HEK293 (cell line): ENCODE measurements around the gene UBE2D4.

Experiments
- CTCF ChIA-PET: fragments of 350-600 bp; formaldehyde crosslinking; extraction: SDS; loops from one replicate; lab custom pipeline; 2021; ENCODE audit warnings: antibody characterized with exemption; lab: Yijun Ruan, JAX
- POLR2A ChIA-PET: fragments of 300-600 bp; formaldehyde crosslinking; extraction: SDS; loops from one replicate; lab custom pipeline; 2020; ENCODE audit warnings: antibody characterized with exemption, inconsistent platforms; lab: Yijun Ruan, JAX
- H3K27ac ChIP-seq: fragments of 200-500 bp; sonication (Bioruptor generic); 2 replicates; pipeline ENCODE4 v1.5.1; 2014; ENCODE audit warnings: low read depth, low read length, control low read depth, inconsistent platforms; ENCODE audit errors: extremely low read depth
- H3K36me3 ChIP-seq, 2 experiments: fragments of 200-500 bp in 1 of 2; sonication (Bioruptor generic) in 1 of 2; 1 replicate in 1 of 2; 2 replicates in 1 of 2; pipeline ENCODE4 v1.5.1; 2014 to 2017; ENCODE audit warnings: inconsistent platforms in 2 of 2, low read length in 2 of 2; ENCODE audit not compliant: control insufficient read depth in 2 of 2, insufficient read depth in 1 of 2
- H3K4me1 ChIP-seq: fragments of 200-500 bp; sonication (Bioruptor generic); 2 replicates; pipeline ENCODE4 v1.5.1; 2014; ENCODE audit warnings: mild to moderate bottlenecking, low read length, inconsistent platforms; ENCODE audit not compliant: control insufficient read depth, insufficient read depth
- H3K4me3 ChIP-seq: 2 replicates; pipeline ENCODE4 v1.5.1; 2011; ENCODE audit warnings: low read depth, mild to moderate bottlenecking, control low read depth, low read length, moderate library complexity
- H3K9me3 ChIP-seq: fragments of 200-500 bp; sonication (Bioruptor generic); 2 replicates; pipeline ENCODE4 v1.5.1; 2014; ENCODE audit warnings: low read depth, low read length, inconsistent platforms; ENCODE audit not compliant: control insufficient read depth, insufficient read depth
- CTCF ChIP-seq: fragments of 450-650 bp; formaldehyde crosslinking; IDR thresholded peaks from 2 replicates; pipeline ENCODE4 v1.5.1; 2016; ENCODE audit warnings: missing biosample characterization, missing genetic modification characterization
- KLF1 ChIP-seq: fragments of 450-650 bp; formaldehyde crosslinking; IDR thresholded peaks from 2 replicates; pipeline ENCODE4 v1.5.1; 2016; ENCODE audit warnings: missing biosample characterization, missing genetic modification characterization
- KLF10 ChIP-seq: fragments of 450-650 bp; IDR thresholded peaks from 2 replicates; pipeline ENCODE4 v1.5.1; 2018; ENCODE audit warnings: missing biosample characterization, mild to moderate bottlenecking, missing genetic modification characterization
- SP2 ChIP-seq: fragments of 450-650 bp; formaldehyde crosslinking; IDR thresholded peaks from 2 replicates; pipeline ENCODE4 v1.5.1; 2016; ENCODE audit warnings: missing biosample characterization, missing genetic modification characterization
- SP3 ChIP-seq: fragments of 450-650 bp; formaldehyde crosslinking; IDR thresholded peaks from 2 replicates; pipeline ENCODE4 v1.5.1; 2016; ENCODE audit warnings: missing biosample characterization, missing genetic modification characterization
- ZBTB21 ChIP-seq: fragments of 450-650 bp; formaldehyde crosslinking; IDR thresholded peaks from 2 replicates; pipeline ENCODE4 v1.5.1; 2017; ENCODE audit warnings: missing biosample characterization, missing genetic modification characterization
- ZFP41 ChIP-seq: fragments of 450-650 bp; formaldehyde crosslinking; IDR thresholded peaks from 2 replicates; pipeline ENCODE4 v1.5.1; 2016; ENCODE audit warnings: missing biosample characterization, missing genetic modification characterization, borderline replicate concordance
- ZNF248 ChIP-seq: fragments of 450-650 bp; formaldehyde crosslinking; IDR thresholded peaks from 2 replicates; pipeline ENCODE4 v1.5.1; 2017; ENCODE audit warnings: missing biosample characterization, missing genetic modification characterization
- ZNF280D ChIP-seq: fragments of 450-650 bp; formaldehyde crosslinking; IDR thresholded peaks from 2 replicates; pipeline ENCODE4 v1.5.1; 2016; ENCODE audit warnings: missing biosample characterization, missing genetic modification characterization
- ZNF561 ChIP-seq: fragments of 450-650 bp; IDR thresholded peaks from 2 replicates; pipeline ENCODE4 v1.5.1; 2018; ENCODE audit warnings: missing biosample characterization, missing genetic modification characterization, borderline replicate concordance
- ZNF654 ChIP-seq: fragments of 450-650 bp; formaldehyde crosslinking; IDR thresholded peaks from 2 replicates; pipeline ENCODE4 v1.5.1; 2016; ENCODE audit warnings: low read depth, missing biosample characterization, missing genetic modification characterization
- ZNF658 ChIP-seq: fragments of 450-650 bp; formaldehyde crosslinking; IDR thresholded peaks from 2 replicates; pipeline ENCODE4; 2016; ENCODE audit warnings: missing biosample characterization, missing genetic modification characterization
- TF ChIP-seq, protein P1 (sequence below): fragments of 450-650 bp; formaldehyde crosslinking; IDR thresholded peaks from 2 replicates; pipeline ENCODE4 v1.5.1; 2016; ENCODE audit warnings: missing biosample characterization, missing genetic modification characterization, low read depth
- TF ChIP-seq, protein P2 (sequence below): fragments of 450-650 bp; formaldehyde crosslinking; IDR thresholded peaks from 2 replicates; pipeline ENCODE4; 2016; ENCODE audit warnings: missing biosample characterization, missing genetic modification characterization
- TF ChIP-seq, protein P3 (sequence below): fragments of 450-650 bp; formaldehyde crosslinking; IDR thresholded peaks from 2 replicates; pipeline ENCODE4 v1.5.1; 2017; ENCODE audit warnings: missing biosample characterization, mild to moderate bottlenecking, missing genetic modification characterization, moderate library complexity

UBE2D4 gene

GRCh38 chr7:43942997-43943396, 16.8 kb downstream of the UBE2D4 start:
- POLR2A ChIA-PET: interaction anchor here (0.6 to 0.8 kb wide), 2 partner anchors 16 to 17 kb away, joined by 3 to 4 read pairs; partner anchors contain the start of gene UBE2D4
- CTCF ChIA-PET: interaction anchor here (0.5 to 1.1 kb wide), 5 partner anchors 8 to 535 kb away, joined by 3 to 4 read pairs (median 4); no protein-coding TSS in a partner anchor
- Histone ChIP-seq H3K4me1 (no peaks in the 10 kb centered on the region), H3K27ac (no peak overlapping the region), H3K9me3 (no peaks in the 10 kb centered on the region), H3K36me3 (no peaks in the 10 kb centered on the region), H3K4me3 (no peak overlapping the region)
- no peak for TF ChIP-seq SP3 (tag by site-specific recombination)
- TF ChIP-seq ZNF654 (tag by site-specific recombination): peak; percentile 12; the same call in 1 of the 2 replicates
- 0 out of 2 replicates have a peak, but pooled peaks have one; percentile 11 for TF ChIP-seq CTCF (tag by site-specific recombination)

- CTCF ChIA-PET: interaction anchor here (0.6 to 1.1 kb wide), 3 partner anchors 8 to 534 kb away, joined by 3 to 4 read pairs (median 4); no protein-coding TSS in a partner anchor
- TF ChIP-seq KLF1 (tag by site-specific recombination) (peak; percentile 47; the same call in 1 of the 2 replicates), ZNF658 (no peak)
- TF ChIP-seq, protein P1, sequence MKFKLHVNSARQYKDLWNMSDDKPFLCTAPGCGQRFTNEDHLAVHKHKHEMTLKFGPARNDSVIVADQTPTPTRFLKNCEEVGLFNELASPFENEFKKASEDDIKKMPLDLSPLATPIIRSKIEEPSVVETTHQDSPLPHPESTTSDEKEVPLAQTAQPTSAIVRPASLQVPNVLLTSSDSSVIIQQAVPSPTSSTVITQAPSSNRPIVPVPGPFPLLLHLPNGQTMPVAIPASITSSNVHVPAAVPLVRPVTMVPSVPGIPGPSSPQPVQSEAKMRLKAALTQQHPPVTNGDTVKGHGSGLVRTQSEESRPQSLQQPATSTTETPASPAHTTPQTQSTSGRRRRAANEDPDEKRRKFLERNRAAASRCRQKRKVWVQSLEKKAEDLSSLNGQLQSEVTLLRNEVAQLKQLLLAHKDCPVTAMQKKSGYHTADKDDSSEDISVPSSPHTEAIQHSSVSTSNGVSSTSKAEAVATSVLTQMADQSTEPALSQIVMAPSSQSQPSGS (tag by site-specific recombination): no peak
- POLR2A ChIA-PET: interaction anchor here (0.8 kb wide), 1 partner anchor 17 kb away, joined by 3 read pairs; the partner anchor contains the start of gene UBE2D4
Observed at GRCh38 chr7:43943417-43944187, 17.4 kb downstream of the UBE2D4 start.

DNA sequence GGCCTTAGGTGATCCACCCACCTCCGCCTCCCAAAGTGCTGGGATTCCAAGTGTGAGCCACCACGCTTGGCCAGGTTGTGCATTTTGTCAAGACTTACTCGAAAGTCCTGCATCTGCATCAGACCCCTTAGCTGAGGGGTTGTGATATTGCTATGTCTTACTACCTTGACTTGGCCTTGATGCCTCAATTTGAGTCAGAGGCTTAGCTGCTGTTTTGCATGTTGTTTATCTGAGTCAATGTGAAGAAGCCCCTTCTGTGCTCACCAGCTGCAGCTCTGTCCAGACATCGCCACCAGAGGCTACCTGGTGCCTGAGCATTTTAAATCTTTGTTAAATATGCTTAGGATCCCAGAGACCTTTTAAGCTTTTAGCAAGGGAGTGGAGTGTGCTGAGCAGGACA, 18.1 kb downstream of the UBE2D4 start:
- ChIA-PET CTCF (interaction anchor here (0.6 to 2.0 kb wide), 4 partner anchors 11 to 1569 kb away, joined by 3 to 12 read pairs (median 3); no protein-coding TSS in a partner anchor), POLR2A (no interaction called here)
- TF ChIP-seq, protein P2, sequence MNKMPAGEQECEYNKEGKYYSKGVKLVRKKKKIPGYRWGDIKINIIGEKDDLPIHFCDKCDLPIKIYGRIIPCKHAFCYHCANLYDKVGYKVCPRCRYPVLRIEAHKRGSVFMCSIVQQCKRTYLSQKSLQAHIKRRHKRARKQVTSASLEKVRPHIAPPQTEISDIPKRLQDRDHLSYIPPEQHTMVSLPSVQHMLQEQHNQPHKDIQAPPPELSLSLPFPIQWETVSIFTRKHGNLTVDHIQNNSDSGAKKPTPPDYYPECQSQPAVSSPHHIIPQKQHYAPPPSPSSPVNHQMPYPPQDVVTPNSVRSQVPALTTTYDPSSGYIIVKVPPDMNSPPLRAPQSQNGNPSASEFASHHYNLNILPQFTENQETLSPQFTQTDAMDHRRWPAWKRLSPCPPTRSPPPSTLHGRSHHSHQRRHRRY (tag by site-specific recombination): no peak
- no peak for TF ChIP-seq ZNF248 (tag by site-specific recombination)
- Histone ChIP-seq H3K4me1 (no peaks in the 10 kb centered on the region), H3K27ac (no peak overlapping the region), H3K9me3 (no peaks in the 10 kb centered on the region), H3K36me3 (no peaks in the 10 kb centered on the region), H3K4me3 (no peak overlapping the region)

More at GRCh38 chr7:43943417-43944187, 17.4 kb downstream of the UBE2D4 start:
- no peak overlapping the region for H3K4me3 ChIP-seq
- no peaks in the 10 kb centered on the region for H3K36me3 ChIP-seq
- no peak overlapping the region for H3K27ac ChIP-seq
- no peaks in the 10 kb centered on the region for H3K9me3 ChIP-seq
- H3K4me1 ChIP-seq: no peaks in the 10 kb centered on the region

GRCh38 chr7:43952028-43952427, 25.8 kb downstream of the UBE2D4 start:
- H3K27ac ChIP-seq: no peak overlapping the region
- ChIA-PET POLR2A (no interaction called here), CTCF (interaction anchor here (0.7 kb wide), 1 partner anchor 103 kb away, joined by 3 read pairs; no protein-coding TSS in a partner anchor)
- H3K36me3 ChIP-seq: peaks cover 0 to 16% of the 10 kb centered on the region in 2 experiments; a peak in 2 of 3 replicates
- no peak overlapping the region for H3K4me3 ChIP-seq
- H3K9me3 ChIP-seq: no peaks in the 10 kb centered on the region
- H3K4me1 ChIP-seq: no peaks in the 10 kb centered on the region
- no peak for TF ChIP-seq SP2 (tag by site-specific recombination)
- no peak for TF ChIP-seq ZNF561 (tag by site-specific recombination)
- no peak for TF ChIP-seq ZNF280D (tag by site-specific recombination)
- TF ChIP-seq KLF10: no peak
- no peak for TF ChIP-seq ZBTB21 (tag by site-specific recombination)
- TF ChIP-seq ZFP41 (tag by site-specific recombination): no peak
- TF ChIP-seq, protein P3, sequence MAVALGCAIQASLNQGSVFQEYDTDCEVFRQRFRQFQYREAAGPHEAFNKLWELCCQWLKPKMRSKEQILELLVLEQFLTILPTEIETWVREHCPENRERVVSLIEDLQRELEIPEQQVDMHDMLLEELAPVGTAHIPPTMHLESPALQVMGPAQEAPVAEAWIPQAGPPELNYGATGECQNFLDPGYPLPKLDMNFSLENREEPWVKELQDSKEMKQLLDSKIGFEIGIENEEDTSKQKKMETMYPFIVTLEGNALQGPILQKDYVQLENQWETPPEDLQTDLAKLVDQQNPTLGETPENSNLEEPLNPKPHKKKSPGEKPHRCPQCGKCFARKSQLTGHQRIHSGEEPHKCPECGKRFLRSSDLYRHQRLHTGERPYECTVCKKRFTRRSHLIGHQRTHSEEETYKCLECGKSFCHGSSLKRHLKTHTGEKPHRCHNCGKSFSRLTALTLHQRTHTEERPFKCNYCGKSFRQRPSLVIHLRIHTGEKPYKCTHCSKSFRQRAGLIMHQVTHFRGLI (tag by site-specific recombination): no peak
